ENCODE data around the gene IL19.

DNA sequence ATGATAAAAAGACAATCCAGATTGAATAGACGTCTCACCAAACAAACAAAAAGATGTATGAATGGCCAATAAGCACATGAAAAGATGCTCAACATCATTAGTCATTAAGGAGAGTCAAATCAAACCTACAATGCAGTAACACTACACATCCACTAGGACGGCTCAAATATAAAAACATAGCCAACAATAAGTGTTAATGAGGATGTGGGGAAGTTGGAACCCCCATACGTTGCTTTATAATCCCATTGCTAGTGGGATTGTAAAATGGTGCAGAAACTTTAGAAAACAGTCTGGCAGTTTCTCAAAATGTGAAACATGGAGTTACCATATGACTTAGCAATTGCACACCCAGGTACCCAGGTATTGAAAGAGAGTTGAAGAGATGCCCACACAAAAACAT lies 112.0 kb downstream of the IL19 start:
- TF ChIP-seq, protein P1, sequence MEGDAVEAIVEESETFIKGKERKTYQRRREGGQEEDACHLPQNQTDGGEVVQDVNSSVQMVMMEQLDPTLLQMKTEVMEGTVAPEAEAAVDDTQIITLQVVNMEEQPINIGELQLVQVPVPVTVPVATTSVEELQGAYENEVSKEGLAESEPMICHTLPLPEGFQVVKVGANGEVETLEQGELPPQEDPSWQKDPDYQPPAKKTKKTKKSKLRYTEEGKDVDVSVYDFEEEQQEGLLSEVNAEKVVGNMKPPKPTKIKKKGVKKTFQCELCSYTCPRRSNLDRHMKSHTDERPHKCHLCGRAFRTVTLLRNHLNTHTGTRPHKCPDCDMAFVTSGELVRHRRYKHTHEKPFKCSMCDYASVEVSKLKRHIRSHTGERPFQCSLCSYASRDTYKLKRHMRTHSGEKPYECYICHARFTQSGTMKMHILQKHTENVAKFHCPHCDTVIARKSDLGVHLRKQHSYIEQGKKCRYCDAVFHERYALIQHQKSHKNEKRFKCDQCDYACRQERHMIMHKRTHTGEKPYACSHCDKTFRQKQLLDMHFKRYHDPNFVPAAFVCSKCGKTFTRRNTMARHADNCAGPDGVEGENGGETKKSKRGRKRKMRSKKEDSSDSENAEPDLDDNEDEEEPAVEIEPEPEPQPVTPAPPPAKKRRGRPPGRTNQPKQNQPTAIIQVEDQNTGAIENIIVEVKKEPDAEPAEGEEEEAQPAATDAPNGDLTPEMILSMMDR (IDR thresholded peaks at IDR 0.05): no peak
- TF ChIP-seq EP300 (IDR thresholded peaks at IDR 0.05) (no peak), POLR2A (IDR thresholded peaks at IDR 0.05) (no peak)

All from upper lobe of left lung (tissue), 4 donors.